NCI-H1694 (cell line): Measurements from ENCODE around the gene SSC4D.
"Not testable (repeated sequence)": the region's sequence is repeated elsewhere in the genome, so short reads cannot be mapped to it uniquely, and the experiment has no call there.

ENCODE experiments used
- DNase-seq: peaks from one replicate; lab custom pipeline; 2025; lab: John Stamatoyannopoulos, UW

Gene SSC4D

DNA sequence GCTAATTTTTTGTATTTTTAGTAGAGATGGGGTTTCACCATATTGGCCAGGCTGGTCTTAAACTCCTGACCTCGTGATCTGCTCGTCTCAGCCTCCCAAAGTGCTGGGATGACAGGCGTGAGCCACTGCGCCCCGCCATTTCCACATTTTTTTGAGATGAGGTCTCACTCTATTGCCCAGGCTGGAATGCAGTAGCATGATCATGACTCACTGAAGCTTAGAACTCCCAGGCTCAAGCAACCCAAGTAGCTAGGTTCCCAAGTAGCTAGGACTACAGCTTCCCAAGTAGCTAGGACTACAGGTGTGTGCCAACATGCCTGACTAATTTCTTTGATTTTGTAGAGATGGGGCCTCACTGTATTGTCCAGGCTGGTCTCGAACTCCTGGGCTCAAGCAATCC, 11.6 kb upstream of the SSC4D start:
- DNase-seq = not testable (repeated sequence)

- DNase-seq = not testable (repeated sequence)
Measured at GRCh38 chr7:76417654-76418310, 8.3 kb upstream of the SSC4D start.

GRCh38 chr7:76412249-76412648, 2.8 kb upstream of the SSC4D start:
- no peak for DNase-seq

DNA sequence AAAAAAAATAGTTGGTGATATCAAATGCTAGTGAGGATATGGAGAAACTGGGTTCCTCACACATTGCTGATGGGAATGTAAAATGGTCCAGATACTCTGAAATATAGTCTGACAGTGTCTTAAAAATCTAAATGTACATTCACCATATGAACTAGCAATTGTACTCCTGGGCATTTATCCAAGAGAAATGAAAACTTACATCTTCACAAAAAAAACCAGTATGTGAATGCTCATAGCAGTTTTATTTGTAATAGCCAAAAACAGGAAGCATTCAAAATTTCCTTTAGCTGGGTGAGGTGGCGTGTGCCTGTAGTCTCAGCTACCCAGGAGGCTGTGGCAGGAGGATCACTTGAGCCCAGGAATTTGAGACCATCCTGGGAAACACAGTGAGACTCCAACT, 2.1 kb upstream of the SSC4D start:
- DNase-seq = no peak

DNA sequence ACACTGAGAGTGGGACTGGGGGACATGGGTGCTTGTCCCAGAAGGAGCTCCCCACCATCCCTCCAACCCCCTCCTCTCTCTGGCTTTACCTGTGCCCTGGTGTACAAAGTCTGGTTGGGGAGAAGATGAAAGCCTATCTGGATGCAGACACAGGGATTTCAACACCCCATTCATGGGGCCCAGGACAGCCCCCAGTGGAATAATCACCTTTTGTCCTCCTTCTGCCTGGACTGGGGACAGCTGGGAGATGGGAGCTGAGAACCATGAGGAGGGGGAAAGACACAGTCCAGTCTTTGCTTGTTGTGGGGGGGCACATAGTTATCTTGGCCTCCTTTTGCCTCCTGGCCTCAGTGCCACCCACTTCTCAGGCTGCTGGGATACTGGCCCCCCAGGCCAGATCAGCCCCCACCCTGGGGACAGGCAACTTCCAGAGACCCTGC, 1.4 kb downstream of the SSC4D start:
- no peak for DNase-seq

GRCh38 chr7:76407718-76408117, 1.8 kb downstream of the SSC4D start:
- DNase-seq = no peak

DNA sequence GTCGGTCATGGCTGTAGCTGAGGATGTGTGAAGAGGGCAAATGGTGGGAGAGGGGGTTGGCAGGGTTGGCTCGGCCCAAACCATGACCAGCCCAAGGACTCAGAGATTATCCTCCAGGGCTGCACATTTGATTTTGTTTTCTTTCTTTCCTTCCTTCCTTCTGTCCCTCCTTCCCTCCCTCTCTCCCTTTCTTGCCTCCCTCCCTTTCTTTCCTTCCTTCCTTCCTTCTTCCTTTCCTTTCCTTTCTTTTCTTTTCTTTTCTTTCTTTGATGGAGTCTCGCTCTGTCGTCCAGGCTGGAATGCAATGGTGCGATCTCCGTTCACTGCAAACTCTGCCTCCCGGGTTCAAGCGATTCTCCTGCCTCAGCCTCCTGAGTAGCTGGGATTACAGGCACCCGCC, 3.8 kb downstream of the SSC4D start:
- no peak for DNase-seq

DNA sequence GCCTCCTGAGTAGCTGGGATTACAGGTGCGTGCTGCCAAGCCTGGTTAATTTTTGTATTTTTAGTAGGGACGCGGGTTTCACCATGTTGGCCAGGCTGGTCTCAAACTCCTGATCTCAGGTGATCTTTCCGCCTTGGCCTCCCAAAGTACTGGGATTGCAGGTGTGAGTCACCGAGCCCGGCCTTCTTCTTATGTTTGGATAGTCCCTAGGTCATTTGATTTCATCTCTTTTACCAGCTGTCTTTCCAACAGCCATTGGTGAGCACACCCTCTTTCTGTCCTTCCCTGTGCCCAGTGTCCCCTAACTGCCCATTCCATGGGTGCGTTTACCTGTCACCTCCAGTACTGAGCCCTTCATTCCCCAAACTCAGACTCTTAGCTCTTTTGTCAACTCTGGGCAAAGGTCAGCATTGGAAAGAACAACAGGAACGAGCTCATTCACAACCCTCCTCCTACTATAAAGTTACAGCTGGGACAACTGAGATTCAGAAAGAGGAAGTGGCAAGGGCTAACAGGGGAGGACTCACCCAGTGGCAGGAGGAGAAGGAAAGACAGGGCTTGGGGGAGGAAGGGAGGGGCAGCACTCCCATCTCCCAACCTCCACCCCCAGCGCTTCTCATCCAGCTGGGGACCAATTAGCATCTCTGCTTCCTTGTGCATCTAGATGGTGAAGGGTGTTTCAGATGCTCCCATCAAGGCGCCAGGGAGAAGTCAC, 5.6 kb downstream of the SSC4D start:
- no peak for DNase-seq

DNA sequence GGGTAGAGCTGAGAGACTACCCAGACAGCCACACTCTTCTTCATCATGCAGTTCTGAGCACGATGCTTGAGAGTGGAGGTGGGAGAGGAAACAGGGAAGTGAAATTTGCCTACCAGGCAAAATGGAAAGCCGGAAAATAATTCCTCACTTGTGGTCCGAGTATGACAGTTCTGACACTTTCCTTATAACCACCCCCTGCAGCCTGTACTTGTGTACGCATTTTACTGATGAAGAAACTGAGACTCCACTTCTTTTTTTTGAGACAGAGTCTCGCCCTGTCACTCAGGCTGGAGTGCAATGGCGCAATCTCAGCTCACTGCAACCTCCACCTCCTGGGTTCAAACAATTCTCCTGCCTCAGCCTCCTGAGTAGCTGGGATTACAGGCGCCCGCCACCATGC, 6.4 kb downstream of the SSC4D start:
- DNase-seq = not testable (repeated sequence)

GRCh38 chr7:76400248-76400647, 9.2 kb downstream of the SSC4D start:
- no peak for DNase-seq

DNA sequence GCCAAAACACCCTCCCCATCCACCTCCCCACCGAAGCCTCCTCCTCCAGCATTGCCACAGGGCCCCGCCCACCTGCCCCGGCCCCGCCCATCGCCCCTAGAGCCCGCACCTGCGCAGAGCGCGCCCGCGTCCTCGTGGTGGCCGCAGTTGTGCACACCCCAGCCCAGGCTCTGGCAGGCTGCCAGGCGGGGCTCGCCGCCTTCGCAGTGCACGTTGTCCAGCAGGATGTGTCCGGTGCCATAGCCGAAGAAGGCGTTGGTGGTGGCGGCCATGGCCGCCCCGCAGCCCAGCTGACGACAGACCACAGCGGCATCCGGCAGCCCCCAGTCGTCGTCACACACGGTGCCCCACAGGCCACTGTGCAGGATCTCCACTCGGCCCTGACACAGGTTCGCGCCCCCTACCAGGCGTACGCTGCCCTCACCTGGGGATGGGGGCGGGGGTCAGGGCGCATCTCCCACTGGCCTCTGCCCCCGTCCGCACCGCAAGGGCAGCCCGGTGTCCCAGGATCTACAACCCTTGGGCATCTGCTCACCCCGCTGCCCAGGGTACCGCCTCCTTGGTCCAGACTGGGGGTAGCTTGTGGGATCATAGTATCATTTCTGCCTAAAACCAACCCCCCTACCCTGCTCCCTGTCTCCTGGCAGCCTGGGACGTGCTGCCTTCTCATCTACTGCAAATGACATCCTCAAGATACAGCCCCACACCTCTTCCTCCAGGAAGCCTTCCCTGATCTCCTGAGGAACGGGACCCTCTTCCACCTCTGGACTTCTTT, 11.9 kb downstream of the SSC4D start:
- no peak for DNase-seq

GRCh38 chr7:76396864-76397263, 12.6 kb downstream of the SSC4D start:
- no peak for DNase-seq

DNA sequence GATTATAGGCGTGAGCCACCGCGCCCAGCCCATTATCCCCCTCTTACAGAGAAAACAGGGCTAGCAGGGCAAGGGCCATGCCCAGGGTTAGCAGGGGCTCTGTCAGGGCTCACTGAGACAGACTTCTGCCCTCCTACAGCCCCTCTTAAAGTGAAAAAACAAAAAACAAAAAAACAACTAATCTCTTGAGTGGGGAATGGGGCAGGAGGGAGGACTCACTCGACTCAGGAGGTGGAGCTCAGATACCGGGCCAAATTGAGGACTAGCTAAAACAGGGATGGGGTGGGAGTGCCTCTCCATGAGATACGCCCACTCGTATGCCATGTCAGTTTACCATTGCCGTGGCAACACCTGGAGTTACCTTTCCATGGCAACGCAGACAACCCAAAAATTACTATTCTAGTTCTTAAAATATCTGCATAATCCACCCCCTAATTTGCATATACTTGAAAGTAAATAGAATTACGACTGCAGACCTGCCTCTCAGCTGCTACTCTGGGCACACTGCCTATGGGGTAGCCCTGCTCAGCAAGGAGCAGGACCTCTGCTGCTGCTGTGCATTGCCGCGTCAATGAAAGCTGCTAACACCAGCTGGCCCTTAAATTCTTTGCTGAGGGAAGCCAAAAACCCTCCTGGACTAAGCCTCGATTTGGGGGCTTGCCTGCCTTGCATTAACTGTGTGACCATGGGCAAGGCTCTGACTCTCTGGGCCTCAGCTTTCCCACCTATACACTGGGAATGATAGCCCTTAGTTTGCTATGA, 13.4 kb downstream of the SSC4D start:
- DNase-seq = peak; percentile 85

DNA sequence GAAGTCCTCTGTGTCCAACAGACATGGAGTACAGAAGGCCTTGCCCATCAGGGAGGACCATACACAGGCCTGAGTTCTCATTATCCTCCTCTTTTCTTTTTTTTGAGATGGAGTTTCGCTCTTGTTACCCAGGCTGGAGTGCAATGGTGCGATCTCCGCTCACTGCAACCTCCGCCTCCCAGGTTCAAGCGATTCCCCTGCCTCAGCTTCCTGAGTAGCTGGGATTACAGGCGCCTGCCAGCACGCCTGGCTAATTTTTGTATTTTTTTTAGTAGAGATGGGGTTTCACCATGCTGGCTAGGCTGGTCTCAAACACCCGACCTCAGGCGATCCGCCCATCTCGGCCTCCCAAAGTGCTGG, 13.9 kb downstream of the SSC4D start:
- not testable (repeated sequence) for DNase-seq

DNA sequence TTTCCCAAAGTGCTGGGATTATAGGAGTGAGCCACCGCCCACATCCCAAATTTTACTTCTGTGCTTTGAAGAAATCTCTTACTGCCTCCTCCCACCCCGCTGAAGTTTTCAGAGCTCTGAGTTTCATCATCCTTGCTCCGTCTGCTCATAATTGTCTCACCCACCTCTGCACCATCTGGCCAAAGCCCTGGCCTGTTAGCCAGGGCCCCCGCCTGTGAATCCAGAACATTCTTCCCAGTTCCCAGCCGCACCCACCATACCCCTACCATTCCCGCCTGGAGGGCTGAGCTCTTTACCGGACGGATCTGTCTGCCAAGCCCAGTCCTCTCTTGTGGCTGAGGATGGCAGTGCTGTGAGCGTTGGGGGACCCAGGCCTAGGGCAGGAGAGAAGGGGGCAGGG, 14.5 kb downstream of the SSC4D start:
- DNase-seq = no peak

DNA sequence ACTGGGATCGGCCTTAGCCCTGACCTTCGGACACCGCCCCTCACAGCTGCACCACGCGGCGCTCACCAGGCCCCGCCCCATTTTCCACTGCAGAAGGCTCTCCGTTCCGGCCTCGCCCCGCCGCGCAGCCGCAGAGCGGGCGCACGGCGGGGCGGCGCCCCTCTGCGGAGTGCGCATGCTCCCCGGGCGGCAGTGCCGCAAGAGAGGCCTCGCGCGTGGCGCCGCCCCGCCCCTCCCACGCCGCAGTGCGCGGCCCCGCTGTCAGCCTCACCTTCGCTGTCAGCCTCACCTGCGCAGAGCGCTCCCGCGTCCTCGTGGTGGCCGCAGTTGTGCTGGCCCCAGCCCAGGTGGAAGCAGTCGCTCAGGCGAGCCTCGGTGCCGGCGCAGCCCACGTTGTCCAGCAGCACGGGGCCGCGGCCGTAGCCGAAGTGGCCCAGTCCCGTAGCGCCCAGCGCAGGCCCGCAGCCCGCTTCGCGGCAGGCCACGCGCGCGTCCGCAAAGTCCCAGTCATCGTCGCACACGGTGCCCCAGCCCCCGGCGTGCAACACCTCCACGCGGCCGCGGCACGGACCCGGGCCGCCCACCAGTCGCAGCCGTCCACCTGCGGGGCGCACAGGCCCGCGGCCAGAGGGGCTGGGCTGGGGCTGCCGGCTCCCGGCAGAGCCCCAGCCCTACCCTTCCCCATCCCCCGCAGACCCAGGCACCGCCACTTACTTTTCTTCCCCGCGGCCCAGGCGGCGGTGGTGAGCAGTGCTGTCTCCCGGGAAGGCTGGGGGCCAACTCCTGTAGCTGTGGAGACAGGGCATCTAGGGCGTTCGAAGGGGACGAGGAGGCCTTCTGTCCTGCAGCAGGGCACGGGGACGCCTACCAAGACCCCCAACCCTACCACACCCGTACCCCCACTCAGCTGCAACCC, 16.1 kb downstream of the SSC4D start:
- DNase-seq = peak; percentile 74

- DNase-seq = no peak
Measured at GRCh38 chr7:76392531-76393115, 16.9 kb downstream of the SSC4D start.

DNA sequence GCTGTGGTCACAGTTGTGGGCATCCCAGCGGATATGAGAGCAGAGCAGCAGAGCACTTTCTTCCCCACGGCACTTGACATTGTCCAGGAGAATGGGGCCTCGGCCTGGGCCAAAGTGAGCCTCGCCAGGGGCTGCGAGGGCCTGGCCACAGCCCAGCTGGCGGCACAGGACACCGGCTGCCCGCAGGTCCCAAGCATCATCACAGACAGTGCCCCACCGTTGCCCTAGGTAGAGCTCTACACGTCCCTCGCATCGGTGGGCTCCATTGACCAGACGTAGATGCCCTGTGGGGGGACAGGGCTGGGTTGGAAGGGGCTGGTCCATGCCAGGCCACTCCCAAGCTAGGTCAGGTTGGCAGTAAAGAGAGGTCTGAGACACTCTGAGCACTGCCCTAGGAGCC, 19.4 kb downstream of the SSC4D start:
- no peak for DNase-seq

GRCh38 chr7:76387789-76388188, 21.7 kb downstream of the SSC4D start:
- DNase-seq = not testable (repeated sequence)

DNA sequence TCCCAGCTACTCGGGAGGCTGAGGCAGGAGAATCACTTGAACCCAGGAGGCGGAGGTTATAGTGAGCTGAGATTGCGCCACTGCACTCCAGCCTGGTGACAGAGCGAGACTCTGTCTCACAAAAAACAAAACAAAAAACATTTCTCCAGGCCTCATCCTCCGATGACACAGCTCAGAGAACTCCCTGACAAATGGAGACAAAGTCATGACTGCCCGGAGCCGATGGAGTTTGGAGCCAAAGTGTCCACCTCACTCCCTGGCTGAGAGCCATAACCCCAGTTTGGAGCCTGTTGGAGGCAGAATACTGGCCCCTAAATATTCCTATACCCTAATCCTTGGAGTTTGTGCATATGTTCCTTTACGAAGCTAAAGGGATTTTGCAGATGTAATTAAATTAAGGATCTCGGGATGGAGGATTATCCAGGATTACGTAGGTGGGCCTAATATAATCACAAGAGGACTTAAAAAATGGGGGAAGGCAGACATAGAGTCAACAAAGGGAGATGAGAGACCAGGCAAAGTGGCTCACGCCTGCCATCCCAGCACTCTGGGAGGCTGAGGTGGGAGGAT, 22.7 kb downstream of the SSC4D start:
- no peak for DNase-seq
